HG03558 (cell line): ENCODE results near the gene NAT14.
"Not testable (repeated sequence)": the region's sequence is repeated elsewhere in the genome, so short reads cannot be mapped to it uniquely, and the experiment has no call there.

Experiments used
- ATAC-seq: cut with Tn5 transposase; IDR thresholded peaks from one replicate; pipeline ENCODE4 v1.9.1; 2021; ENCODE audit warnings: moderate number of reproducible peaks; ENCODE audit not compliant: unreplicated experiment; ENCODE audit errors: extremely low read depth

The NAT14 gene

DNA sequence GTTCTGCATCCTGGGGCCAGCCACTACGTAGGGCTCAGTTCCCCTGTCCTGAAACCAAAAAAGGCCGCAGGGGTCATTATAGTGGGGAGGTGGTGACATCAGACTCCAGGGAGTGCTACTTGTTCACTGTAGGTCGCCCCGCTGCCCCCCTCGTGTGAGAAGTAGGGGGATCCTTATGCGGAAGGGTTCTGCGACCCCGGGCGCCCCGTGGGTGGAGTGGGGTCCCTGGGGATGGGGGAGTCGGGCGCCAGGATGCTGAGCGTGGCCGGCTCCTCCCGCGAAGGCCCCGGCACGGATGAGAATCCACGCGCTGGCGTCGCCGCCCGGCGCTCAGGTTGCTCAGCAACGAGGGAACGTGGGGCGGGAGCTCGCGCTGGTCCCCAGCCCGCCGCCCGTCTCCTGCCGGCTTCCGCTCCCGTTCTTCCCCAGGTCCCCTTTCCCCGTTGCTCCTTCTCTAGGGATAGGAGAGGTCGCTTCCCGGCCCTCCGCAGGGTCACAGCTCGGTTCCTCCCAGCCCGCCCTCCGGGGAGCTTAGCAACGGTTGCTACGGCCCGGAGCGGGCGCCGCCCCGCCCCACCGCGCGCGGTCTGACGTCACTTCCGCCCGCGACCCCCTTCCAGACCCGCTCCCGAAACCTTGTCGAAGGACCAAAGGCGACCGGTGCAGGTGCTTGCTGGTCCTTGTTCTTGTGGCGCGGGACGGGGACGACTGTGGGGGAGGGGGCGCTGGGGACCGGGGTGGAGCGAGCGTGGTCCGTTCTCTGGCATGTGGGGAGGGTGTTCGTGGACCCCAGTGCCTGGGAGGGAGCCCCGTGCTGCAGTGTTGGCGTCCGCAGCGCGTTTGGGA, at the start of gene NAT14:
TSS of gene NAT14 (plus strand) at position 596 of the 846 bp plus-strand sequence. CDS start 521 bp downstream, outside the sequence.
- no peak for ATAC-seq

GRCh38 chr19:55436847-55437246, 48.1 kb upstream of the NAT14 start:
- ATAC-seq: no peak

- no peak for ATAC-seq
These were observed 47.6 kb upstream of the NAT14 start for GRCh38 chr19:55437410-55437809.

DNA sequence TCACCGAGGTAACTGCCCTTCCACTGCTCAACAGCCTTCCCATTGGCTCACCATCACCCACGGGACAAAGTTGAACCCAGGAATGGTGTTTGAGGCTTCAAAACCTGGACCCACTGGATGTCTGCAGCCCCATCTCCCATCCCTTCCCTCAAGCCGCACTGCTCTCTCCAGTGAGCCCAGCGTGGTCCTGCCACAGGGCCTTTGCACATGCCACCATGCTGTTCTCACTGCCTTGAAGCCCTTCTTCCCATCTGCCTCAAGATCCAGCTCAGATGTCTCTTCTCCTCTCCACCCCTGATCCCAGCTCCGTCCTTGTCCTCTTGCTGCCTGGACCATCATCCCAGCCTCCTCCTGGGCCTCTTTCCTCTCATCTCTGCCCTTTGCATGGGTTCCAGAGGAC, 45.9 kb upstream of the NAT14 start:
- ATAC-seq: no peak

GRCh38 chr19:55440411-55441105, 44.4 kb upstream of the NAT14 start:
- ATAC-seq: no peak

DNA sequence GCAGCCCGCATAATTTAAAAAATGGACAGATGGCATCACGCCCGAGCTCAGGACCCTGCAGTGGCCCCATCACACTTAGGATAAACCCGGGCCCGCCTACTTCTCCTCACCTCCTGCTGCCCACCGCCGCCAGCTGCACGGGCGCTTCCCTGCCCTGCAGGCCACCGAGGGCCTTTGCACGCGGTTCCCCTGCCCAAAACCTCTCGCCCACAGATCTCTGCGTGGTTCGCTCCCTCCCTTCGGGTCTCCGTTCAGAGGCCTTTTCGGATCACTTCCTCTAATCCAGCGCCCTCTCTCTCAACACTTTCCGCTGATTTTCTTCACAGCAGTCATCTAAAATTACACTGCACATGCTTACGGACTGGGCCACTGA, 43.7 kb upstream of the NAT14 start:
- no peak for ATAC-seq

- no peak for ATAC-seq
These were observed 43.2 kb upstream of the NAT14 start for GRCh38 chr19:55441692-55442321.

GRCh38 chr19:55442372-55442961, 42.5 kb upstream of the NAT14 start:
- ATAC-seq: no peak

GRCh38 chr19:55443045-55443823, 41.8 kb upstream of the NAT14 start, which contains the start of gene SHISA7:
Gene SHISA7, minus strand, starts transcription at chr19:55443300. Its CDS starts 437 bp downstream, at chr19:55442863.
- no peak for ATAC-seq

DNA sequence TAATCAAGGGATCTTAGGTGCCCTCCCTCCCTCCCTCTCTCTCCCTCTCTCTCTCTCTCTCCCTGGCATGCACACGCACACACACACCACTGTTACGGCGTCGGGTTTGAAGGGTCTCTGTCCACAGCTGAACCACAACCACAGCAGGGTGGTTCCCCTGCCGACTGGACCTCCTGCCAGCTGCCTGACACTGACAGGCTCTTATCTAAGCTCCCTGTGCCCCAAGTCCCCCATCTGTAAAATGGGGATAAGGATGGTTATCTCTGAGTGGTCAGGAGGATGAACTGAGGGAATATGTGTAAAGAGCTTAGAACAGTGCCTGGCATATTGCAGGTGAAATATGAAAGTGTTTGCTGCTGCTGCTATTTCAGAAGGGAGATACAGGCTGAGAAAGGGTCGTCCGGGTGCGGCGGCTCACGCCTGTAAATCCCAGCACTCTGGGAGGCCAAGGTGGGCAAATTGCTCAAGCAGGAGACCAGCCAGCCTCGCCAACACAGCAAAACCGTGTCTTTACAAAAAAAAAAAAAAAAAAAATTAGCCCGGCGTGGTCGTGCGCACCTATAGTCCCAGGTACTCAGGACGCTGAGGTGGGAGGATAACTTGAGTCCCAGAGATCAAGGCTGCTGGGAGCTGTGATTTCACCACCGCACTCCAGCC, 41.0 kb upstream of the NAT14 start:
- no peak for ATAC-seq

DNA sequence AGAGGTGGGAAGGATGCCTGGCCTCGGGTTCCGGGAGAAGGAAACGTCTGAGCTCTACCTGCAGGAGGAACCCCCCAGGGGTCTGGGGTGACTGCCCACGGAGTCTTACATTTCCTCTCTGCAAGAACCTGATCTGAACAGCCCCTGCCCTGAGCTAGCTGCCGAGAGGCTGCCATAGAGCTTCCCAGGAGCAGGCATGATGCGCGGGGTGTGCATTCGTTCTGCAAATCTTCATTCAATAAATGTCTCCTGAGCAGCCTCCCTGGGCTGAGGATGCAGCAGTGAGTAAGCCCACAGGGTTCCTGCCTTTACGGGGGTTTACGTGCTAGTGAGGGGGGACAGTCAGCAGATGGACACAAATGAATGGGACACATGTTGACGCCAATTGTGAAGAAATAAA, 40.3 kb upstream of the NAT14 start:
- ATAC-seq: no peak

- no peak for ATAC-seq
These were observed 38.9 kb upstream of the NAT14 start for GRCh38 chr19:55446060-55446459.

GRCh38 chr19:55447421-55448174, 37.4 kb upstream of the NAT14 start:
- no peak for ATAC-seq

DNA sequence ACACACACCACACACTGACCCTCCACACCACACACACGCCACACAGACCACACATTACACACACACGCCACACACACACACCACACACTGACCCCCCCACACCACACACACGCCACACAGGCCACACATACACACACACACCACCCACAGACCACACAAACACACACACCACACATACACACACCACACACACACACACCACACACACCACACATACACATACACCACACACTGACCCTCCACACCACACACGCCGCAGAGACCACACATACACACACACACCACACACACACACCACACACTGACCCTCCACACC, 36.9 kb upstream of the NAT14 start:
- not testable (repeated sequence) for ATAC-seq

GRCh38 chr19:55449469-55449868, 35.5 kb upstream of the NAT14 start:
- no peak for ATAC-seq

- no peak for ATAC-seq
These were observed 33.6 kb upstream of the NAT14 start for GRCh38 chr19:55451163-55451964.

DNA sequence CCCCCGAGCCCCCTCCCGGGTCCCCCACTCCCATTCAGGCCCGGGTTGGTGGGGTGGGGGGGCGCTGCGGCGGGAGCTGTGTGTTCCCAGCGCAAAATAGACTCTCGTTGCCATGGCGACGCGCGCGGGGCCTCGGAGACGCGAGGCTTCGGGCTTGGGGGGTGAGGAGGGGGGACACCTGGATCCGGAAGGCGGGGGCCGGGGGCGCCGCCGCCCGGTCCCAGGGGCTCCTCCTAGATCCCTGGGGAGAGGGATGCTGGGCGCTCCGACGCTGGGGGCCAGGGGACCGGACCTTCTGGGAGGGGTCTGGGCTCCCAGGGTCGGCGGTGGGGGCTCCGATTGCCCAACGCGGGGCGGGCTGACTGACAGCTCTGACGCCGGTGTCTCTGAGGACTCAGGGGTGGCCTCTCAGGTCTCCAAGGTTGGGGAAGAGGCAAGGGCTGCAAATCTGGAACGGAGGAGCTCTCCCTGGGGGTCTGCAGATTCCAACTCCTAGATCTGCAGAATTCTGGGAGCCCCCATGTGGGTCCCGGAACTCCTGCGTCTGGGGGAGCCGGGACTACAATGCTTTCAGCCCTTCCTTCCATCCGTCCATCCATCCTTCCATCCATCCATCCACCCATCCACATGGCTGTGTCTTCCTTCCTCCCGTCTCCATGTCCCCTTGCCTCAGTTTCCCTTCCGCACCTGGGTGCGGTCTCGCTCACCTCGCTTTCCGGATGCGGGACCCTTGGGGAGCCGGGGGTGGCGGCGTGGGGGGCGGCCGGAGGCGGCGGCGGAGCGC, 32.8 kb upstream of the NAT14 start:
- no peak for ATAC-seq
